Ammon's horn (tissue), 1 donor: ENCODE results near the gene MATN4.

Source experiments
- DNase-seq: peaks from one replicate; pipeline ENCODE4 v3.0.0-alpha.2; 2016; ENCODE audit warnings: low spot score

The MATN4 gene

GRCh38 chr20:45248609-45249008 is 59.5 kb downstream of the MATN4 start:
- DNase-seq, result no peak

DNA sequence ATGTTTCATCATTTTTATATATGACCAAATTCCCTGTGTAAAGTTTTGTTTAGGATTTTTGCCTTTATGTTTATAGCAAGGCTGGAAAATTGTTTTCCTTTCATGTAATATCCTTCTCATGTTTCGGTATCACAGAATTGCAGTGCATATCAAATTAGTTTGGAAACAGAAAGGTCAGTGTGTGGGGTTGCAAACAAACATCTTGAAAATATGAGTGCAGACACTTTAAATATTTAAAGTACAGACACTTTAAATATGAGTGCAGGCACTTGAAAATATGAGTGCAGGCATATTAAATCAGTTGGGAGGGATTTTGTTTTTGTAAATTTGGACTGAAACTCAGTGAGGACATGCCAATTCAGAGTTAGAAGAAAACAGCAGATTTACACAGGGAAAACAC is 60.2 kb downstream of the MATN4 start:
- no peak for DNase-seq

DNA sequence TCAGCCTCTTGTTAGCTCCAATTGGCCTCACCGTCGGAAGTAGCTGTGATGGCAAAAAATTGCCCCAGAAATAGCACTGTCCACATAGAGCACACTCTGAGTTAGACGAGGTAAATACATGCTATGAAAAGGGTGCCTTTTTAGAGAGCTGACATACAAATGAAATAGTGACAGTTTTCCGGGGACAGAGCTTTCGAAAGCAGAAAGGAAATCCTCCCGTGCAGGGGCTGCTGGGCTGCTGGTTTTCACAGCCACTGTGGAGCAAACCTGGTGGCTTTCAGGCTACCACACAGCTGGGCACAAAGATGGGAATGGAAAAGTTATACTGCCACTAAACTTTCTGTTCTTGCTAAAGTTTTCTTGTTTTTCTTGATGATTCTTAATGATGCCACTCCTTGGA is 62.0 kb downstream of the MATN4 start:
- DNase-seq, result no peak
